Measurements from ENCODE around the gene SMARCE1.

SMARCE1 gene

DNA sequence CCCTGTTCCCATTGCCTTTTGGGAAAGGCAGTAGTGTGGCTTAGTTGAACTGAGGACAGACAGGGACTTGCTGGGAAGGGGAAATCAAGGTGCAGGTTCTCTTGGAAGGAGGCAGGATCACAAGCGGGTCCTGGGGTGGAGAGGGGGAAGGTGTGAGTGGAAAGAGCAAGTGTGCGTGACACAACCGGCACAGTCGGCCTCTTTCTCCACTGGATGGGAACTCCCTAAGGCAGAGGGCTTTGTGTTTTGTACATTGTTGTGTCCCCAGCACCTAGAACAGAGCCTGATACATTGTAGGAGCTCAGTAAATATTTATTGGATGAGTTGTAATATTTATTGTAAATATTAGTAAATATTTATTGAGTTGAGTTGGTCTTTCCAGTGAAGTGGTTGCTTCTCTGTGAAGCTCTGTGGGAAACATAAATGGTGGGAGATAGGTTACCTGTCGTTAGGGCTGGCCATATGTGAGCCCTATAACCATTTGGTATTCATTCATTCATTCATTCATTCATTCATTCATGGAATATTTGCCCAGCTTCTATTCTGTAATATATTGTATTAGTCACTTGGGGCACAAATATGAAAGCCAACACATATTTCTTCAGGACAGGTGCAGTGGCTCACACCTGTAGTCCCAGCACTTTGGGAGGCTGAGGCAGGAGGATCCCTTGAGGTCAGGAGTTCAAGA lies 34.0 kb downstream of the SMARCE1 start:
- no peak overlapping the region for H3K4me3 ChIP-seq (ENCODE audit: low read depth in 1 of 5, low read length in 5 of 5)
- peaks cover 0 to 17% (median 10%) of the 10 kb centered on the region in 5 donors for H3K4me1 ChIP-seq (ENCODE audit: control insufficient read depth in 5 of 5, insufficient read depth in 5 of 5, low read length in 5 of 5)
- H3K36me3 ChIP-seq (ENCODE audit: control insufficient read depth in 5 of 5, insufficient read depth in 5 of 5, low read length in 5 of 5): no peaks in the 10 kb centered on the region
- H3K9ac ChIP-seq (ENCODE audit: low read length in 5 of 5): peak overlapping the region in 1 of 5 donors; percentile 1
- H3K27ac ChIP-seq (ENCODE audit: low read depth, low read length): no peak overlapping the region
- H3K9me3 ChIP-seq (ENCODE audit: control insufficient read depth in 5 of 5, low read length in 5 of 5): no peaks in the 10 kb centered on the region
- H3K27me3 ChIP-seq (ENCODE audit: control insufficient read depth in 5 of 5, insufficient read depth in 4 of 5, low read length in 5 of 5): peaks cover 0 to 7% (median 0%) of the 10 kb centered on the region in 5 donors

DNA sequence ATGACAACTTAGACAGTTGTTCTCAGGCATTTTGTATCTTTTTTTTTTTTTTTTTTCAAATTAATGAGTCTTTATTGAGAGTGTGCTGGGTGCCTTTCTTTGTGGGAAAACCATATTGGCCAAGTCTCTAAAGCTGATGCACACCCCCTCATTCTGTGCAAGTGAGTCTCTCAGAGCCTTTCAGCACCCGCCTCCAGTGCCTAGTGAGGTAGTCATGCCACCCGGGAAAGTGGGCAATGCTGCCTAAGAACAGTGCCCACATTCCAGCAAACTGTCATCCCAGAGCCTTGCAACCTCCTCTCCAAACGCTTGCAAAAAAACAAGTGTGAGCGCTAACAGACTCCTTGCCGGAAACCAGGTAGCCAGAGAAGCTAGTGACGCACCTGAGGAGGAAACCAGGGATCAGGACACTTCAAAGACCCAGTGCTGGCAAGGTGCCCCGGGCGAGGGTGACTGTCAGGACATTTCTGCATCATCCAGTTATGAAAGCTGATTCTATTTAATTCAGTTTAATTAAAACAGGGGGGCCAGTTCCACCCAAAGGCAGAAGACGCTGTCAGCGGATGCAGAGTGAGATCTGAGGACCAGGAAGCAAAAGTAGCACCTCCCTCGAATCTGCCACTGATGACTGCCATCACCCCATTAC lies 34.9 kb downstream of the SMARCE1 start:
- Histone ChIP-seq H3K9me3 (ENCODE audit: control insufficient read depth in 5 of 5, low read length in 5 of 5) (no peaks in the 10 kb centered on the region), H3K4me3 (ENCODE audit: low read depth in 1 of 5, low read length in 5 of 5) (no peak overlapping the region), H3K27ac (ENCODE audit: low read depth, low read length) (no peak overlapping the region), H3K4me1 (ENCODE audit: control insufficient read depth in 5 of 5, insufficient read depth in 5 of 5, low read length in 5 of 5) (peaks cover 0 to 18% (median 9%) of the 10 kb centered on the region in 5 donors), H3K36me3 (ENCODE audit: control insufficient read depth in 5 of 5, insufficient read depth in 5 of 5, low read length in 5 of 5) (no peaks in the 10 kb centered on the region), H3K27me3 (ENCODE audit: control insufficient read depth in 5 of 5, insufficient read depth in 4 of 5, low read length in 5 of 5) (peaks cover 0 to 4% (median 0%) of the 10 kb centered on the region in 5 donors), H3K9ac (ENCODE audit: low read length in 5 of 5) (no peak overlapping the region)

DNA sequence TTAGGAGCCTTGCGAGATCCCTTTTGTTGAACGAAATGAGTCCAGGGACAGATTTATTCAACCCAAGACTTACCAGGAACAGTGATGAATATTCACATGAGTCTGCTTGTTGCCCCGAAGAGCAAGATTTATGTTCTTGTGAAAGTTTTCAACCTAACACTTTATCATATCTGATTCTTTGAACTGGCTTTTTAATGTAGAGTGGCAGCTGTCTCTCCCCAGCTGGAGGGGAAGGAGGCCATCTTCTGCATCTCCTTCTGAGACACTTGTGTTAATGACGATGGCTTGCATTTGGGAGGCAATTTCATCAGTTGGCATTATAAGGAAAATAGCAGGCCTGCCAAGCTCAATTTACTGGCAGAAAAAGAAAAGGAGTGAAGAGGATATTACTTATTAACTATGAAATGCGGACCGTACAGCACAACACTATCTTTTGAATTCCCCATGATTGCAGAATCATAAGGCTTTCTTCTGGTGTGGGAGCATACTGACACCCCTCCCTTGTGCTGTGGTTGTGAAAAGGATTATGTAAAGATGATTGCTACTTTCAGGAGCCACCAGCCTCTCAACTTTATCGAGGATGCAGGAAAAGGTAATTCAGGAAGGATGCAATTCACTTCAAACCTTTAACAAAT lies 35.7 kb downstream of the SMARCE1 start:
- Histone ChIP-seq H3K4me3 (ENCODE audit: low read depth in 1 of 5, low read length in 5 of 5) (no peak overlapping the region), H3K36me3 (ENCODE audit: control insufficient read depth in 5 of 5, insufficient read depth in 5 of 5, low read length in 5 of 5) (no peaks in the 10 kb centered on the region), H3K27ac (ENCODE audit: low read depth, low read length) (no peak overlapping the region), H3K4me1 (ENCODE audit: control insufficient read depth in 5 of 5, insufficient read depth in 5 of 5, low read length in 5 of 5) (peaks cover 0 to 18% (median 9%) of the 10 kb centered on the region in 5 donors), H3K27me3 (ENCODE audit: control insufficient read depth in 5 of 5, insufficient read depth in 4 of 5, low read length in 5 of 5) (peaks cover 0 to 4% (median 0%) of the 10 kb centered on the region in 5 donors), H3K9me3 (ENCODE audit: control insufficient read depth in 5 of 5, low read length in 5 of 5) (no peaks in the 10 kb centered on the region), H3K9ac (ENCODE audit: low read length in 5 of 5) (no peak overlapping the region)

DNA sequence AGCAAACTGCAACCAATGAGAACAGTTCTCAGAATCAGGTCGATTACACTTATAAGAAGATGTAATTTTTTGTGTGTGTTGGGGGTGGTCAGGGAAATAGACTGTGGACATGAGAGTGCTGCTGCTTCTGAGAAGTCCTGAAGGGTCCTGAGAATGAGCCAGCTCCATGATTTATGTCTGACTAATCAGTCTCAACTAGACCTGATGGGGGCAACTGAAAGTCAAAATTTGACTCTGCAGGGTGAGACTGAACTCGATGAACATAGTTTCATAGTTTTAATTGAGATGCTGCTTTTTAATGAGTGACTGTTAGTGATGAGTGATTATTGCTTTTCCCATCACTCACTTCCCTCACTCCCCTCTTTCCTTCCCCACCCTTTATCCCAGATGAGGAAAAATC lies 37.3 kb downstream of the SMARCE1 start:
- Histone ChIP-seq H3K4me3 (ENCODE audit: low read depth in 1 of 5, low read length in 5 of 5) (no peak overlapping the region), H3K36me3 (ENCODE audit: control insufficient read depth in 5 of 5, insufficient read depth in 5 of 5, low read length in 5 of 5) (no peaks in the 10 kb centered on the region), H3K27me3 (ENCODE audit: control insufficient read depth in 5 of 5, insufficient read depth in 4 of 5, low read length in 5 of 5) (peaks cover 0 to 4% (median 0%) of the 10 kb centered on the region in 5 donors), H3K27ac (ENCODE audit: low read depth, low read length) (no peak overlapping the region), H3K9ac (ENCODE audit: low read length in 5 of 5) (no peak overlapping the region), H3K9me3 (ENCODE audit: control insufficient read depth in 5 of 5, low read length in 5 of 5) (no peaks in the 10 kb centered on the region), H3K4me1 (ENCODE audit: control insufficient read depth in 5 of 5, insufficient read depth in 5 of 5, low read length in 5 of 5) (peaks cover 0 to 11% (median 4%) of the 10 kb centered on the region in 5 donors)

DNA sequence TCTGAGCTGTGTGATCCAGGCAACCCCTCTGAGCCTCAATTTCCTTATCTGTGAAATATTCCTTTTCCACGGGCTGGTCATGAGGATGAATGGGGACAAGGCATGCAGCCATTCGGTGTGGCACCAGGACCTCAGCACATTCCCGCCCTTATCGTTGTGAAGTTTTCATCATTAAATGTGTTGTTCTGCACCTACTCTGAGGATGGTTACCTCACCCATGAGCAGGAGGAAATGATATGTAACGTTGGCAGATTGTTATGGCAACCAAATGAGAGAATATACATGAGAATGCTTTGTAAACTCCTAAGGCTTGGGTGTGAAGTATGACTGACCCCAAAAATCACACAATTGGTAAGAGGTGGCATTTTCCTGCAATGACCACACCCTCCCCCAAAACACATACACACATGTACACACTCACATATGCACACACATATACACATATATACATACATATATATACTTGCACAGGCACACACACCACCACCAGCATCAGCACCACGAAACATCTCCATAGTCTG lies 39.5 kb downstream of the SMARCE1 start:
- H3K9ac ChIP-seq (ENCODE audit: low read length in 5 of 5): no peak overlapping the region
- no peak overlapping the region for H3K4me3 ChIP-seq (ENCODE audit: low read depth in 1 of 5, low read length in 5 of 5)
- H3K27ac ChIP-seq (ENCODE audit: low read depth, low read length): no peak overlapping the region
- no peaks in the 10 kb centered on the region for H3K27me3 ChIP-seq (ENCODE audit: control insufficient read depth in 5 of 5, insufficient read depth in 4 of 5, low read length in 5 of 5)
- H3K36me3 ChIP-seq (ENCODE audit: control insufficient read depth in 5 of 5, insufficient read depth in 5 of 5, low read length in 5 of 5): no peaks in the 10 kb centered on the region
- H3K4me1 ChIP-seq (ENCODE audit: control insufficient read depth in 5 of 5, insufficient read depth in 5 of 5, low read length in 5 of 5): peaks cover 0 to 16% (median 12%) of the 10 kb centered on the region in 5 donors
- H3K9me3 ChIP-seq (ENCODE audit: control insufficient read depth in 5 of 5, low read length in 5 of 5): no peaks in the 10 kb centered on the region

DNA sequence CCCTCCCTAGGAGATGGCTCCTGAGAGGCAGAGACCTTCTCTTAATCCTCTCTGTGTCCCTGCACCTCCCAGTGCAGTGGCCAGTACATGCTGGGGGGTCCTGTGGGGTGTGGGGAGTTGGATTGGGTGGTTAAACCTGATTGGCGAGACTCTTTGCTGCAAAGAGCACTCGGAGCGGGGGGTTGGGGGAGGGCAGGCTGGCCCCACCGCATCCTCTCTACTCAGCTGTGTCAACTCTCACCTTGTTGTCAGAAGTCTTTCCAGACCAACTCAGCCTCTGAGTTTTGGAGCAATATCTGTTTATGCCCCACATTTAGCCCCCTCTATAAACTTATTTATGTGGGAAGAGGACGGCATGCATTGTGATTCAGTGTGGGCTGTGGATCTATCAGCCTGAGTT lies 40.0 kb downstream of the SMARCE1 start:
- H3K36me3 ChIP-seq (ENCODE audit: control insufficient read depth in 5 of 5, insufficient read depth in 5 of 5, low read length in 5 of 5): no peaks in the 10 kb centered on the region
- no peak overlapping the region for H3K9ac ChIP-seq (ENCODE audit: low read length in 5 of 5)
- H3K27ac ChIP-seq (ENCODE audit: low read depth, low read length): no peak overlapping the region
- no peaks in the 10 kb centered on the region for H3K27me3 ChIP-seq (ENCODE audit: control insufficient read depth in 5 of 5, insufficient read depth in 4 of 5, low read length in 5 of 5)
- no peaks in the 10 kb centered on the region for H3K9me3 ChIP-seq (ENCODE audit: control insufficient read depth in 5 of 5, low read length in 5 of 5)
- peaks cover 0 to 16% (median 12%) of the 10 kb centered on the region in 5 donors for H3K4me1 ChIP-seq (ENCODE audit: control insufficient read depth in 5 of 5, insufficient read depth in 5 of 5, low read length in 5 of 5)
- no peak overlapping the region for H3K4me3 ChIP-seq (ENCODE audit: low read depth in 1 of 5, low read length in 5 of 5)

DNA sequence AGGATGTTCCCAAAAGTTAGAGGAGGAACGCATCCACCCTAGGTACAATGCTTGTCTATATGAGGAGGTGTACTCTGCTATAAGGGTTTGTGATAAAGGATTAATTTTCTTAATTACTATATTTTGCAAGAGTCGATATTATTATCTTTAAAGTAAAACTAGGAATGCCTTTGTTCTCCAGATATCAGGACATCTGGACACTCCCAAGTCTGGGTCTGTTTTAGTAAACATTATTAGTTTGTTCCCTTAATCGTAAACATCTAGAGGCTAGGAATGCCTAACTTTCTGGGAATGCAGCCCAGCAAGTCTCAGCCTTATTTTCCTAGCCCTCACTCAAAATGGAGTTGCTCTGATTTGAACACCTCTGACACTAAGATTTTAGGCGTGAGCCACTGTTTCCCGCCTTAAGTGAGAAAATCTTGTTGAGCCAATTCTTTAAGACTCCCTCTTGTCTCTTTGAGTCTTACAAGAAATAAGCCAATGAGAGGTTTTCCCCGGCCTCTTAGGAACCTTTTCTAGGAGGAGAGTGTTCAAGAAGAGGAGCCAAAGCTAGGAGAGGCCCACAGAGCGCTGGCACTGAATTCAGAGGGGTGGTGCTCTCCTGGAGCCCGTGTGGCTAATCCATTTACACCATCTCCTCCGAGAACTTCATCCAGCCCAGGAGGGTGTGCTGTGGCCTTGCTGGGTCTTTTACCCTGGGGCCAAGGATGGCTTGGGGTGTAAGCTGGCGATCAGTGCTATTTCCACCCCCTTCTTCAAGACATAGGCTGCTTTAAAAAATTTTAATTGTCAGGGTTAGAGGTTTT lies 40.9 kb downstream of the SMARCE1 start:
- Histone ChIP-seq H3K4me1 (ENCODE audit: control insufficient read depth in 5 of 5, insufficient read depth in 5 of 5, low read length in 5 of 5) (peaks cover 0 to 16% (median 11%) of the 10 kb centered on the region in 5 donors), H3K9ac (ENCODE audit: low read length in 5 of 5) (no peak overlapping the region), H3K9me3 (ENCODE audit: control insufficient read depth in 5 of 5, low read length in 5 of 5) (no peaks in the 10 kb centered on the region), H3K4me3 (ENCODE audit: low read depth in 1 of 5, low read length in 5 of 5) (no peak overlapping the region), H3K27ac (ENCODE audit: low read depth, low read length) (no peak overlapping the region), H3K36me3 (ENCODE audit: control insufficient read depth in 5 of 5, insufficient read depth in 5 of 5, low read length in 5 of 5) (no peaks in the 10 kb centered on the region), H3K27me3 (ENCODE audit: control insufficient read depth in 5 of 5, insufficient read depth in 4 of 5, low read length in 5 of 5) (no peaks in the 10 kb centered on the region)

DNA sequence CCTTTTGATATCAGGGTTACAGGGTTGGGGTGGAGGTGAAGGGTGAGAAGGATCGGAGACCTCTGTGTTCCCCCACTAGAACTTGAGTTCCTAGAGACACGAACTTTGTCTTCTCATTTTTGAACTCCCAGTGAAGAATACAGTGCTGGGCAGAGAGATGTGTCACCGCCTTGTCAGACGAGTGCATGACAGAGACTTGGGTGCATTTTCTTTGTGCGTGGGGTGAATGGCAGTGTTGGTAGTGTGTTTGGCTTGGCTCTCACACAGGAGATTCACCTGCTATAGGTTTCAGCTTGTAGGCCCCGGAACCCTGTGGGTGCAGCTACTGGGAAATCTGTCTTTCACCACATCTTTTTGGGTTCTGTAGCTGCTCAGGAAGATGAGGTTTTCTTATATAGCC lies 42.3 kb downstream of the SMARCE1 start:
- Histone ChIP-seq H3K36me3 (ENCODE audit: control insufficient read depth in 5 of 5, insufficient read depth in 5 of 5, low read length in 5 of 5) (no peaks in the 10 kb centered on the region), H3K4me1 (ENCODE audit: control insufficient read depth in 5 of 5, insufficient read depth in 5 of 5, low read length in 5 of 5) (peaks cover 0 to 19% (median 12%) of the 10 kb centered on the region in 5 donors), H3K27ac (ENCODE audit: low read depth, low read length) (no peak overlapping the region), H3K4me3 (ENCODE audit: low read depth in 1 of 5, low read length in 5 of 5) (no peak overlapping the region), H3K9me3 (ENCODE audit: control insufficient read depth in 5 of 5, low read length in 5 of 5) (no peaks in the 10 kb centered on the region), H3K9ac (ENCODE audit: low read length in 5 of 5) (no peak overlapping the region), H3K27me3 (ENCODE audit: control insufficient read depth in 5 of 5, insufficient read depth in 4 of 5, low read length in 5 of 5) (no peaks in the 10 kb centered on the region)

DNA sequence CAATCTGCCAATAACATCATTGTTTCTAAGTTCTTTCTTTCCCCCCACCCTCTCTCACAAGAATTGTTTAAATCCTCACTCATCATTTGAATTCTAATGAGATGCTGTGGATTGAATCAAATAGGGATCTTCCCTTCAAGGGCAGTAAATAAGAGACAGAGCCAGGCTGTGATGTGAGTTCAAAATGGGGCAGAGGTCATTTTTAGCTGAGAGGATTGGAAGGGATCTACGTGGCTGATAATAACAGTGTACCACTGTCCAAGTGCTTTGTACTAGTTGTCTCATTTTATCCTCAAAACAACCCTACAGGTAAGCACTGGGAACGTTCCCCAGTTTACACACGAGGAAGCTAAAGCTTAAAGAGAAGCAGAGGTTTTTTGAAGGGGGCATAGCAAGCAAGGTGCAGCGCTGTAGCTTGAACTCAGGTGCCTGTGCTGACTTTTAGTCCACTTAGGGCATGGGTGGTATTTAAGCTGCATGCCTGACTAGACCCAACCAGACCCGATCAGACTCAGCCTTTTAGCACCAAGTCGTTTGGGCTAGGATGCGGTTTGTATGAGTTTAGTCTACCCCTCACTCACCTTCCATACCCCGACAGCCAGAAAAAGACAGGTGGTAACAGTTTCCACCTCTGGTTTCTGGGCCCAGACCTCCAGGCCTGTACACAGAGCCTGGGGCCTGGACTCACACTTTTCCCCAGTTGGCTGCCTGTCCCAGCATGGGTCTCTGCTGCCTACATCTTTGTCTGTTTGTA lies 43.1 kb downstream of the SMARCE1 start:
- Histone ChIP-seq H3K27ac (ENCODE audit: low read depth, low read length) (no peak overlapping the region), H3K4me1 (ENCODE audit: control insufficient read depth in 5 of 5, insufficient read depth in 5 of 5, low read length in 5 of 5) (peaks cover 0 to 27% (median 17%) of the 10 kb centered on the region in 5 donors), H3K9ac (ENCODE audit: low read length in 5 of 5) (no peak overlapping the region), H3K4me3 (ENCODE audit: low read depth in 1 of 5, low read length in 5 of 5) (no peak overlapping the region), H3K36me3 (ENCODE audit: control insufficient read depth in 5 of 5, insufficient read depth in 5 of 5, low read length in 5 of 5) (no peaks in the 10 kb centered on the region), H3K9me3 (ENCODE audit: control insufficient read depth in 5 of 5, low read length in 5 of 5) (no peaks in the 10 kb centered on the region), H3K27me3 (ENCODE audit: control insufficient read depth in 5 of 5, insufficient read depth in 4 of 5, low read length in 5 of 5) (no peaks in the 10 kb centered on the region)
